Ectodermal cell (in vitro differentiated cells): ENCODE results near the gene BTBD9.

Source experiments
- H3K27ac ChIP-seq: 2 replicates; pipeline ENCODE4 v1.7.0; 2013; ENCODE audit warnings: mild to moderate bottlenecking, low read depth, low read length; ENCODE audit not compliant: insufficient read depth, poor library complexity, severe bottlenecking
- H3K27me3 ChIP-seq: 2 replicates; pipeline ENCODE4 v1.7.0; 2013; ENCODE audit warnings: mild to moderate bottlenecking, low read length; ENCODE audit not compliant: insufficient read depth, control insufficient read depth, poor library complexity, severe bottlenecking
- H3K36me3 ChIP-seq: one replicate; pipeline ENCODE4 v1.7.0; 2013; ENCODE audit warnings: low read length; ENCODE audit not compliant: control insufficient read depth, insufficient read depth
- H3K4me1 ChIP-seq: one replicate; pipeline ENCODE4 v1.7.0; 2013; ENCODE audit warnings: low read length; ENCODE audit not compliant: control insufficient read depth, insufficient read depth
- H3K4me3 ChIP-seq: 2 replicates; pipeline ENCODE4 v1.7.0; 2013; ENCODE audit warnings: low read depth, low read length, control low read depth; ENCODE audit not compliant: insufficient read depth
- H3K9me3 ChIP-seq: 2 replicates; pipeline ENCODE4 v1.7.0; 2013; ENCODE audit warnings: mild to moderate bottlenecking, low read length, moderate library complexity; ENCODE audit not compliant: control insufficient read depth
- WGBS, 2 experiments: methylation state at CpG; one replicate each; pipeline ENCODE4 v1.1.7; 2013; ENCODE audit warnings: missing lambda C conversion rate in 2 of 2; 5-methylcytosine and 5-hydroxymethylcytosine counted together

Gene BTBD9

DNA sequence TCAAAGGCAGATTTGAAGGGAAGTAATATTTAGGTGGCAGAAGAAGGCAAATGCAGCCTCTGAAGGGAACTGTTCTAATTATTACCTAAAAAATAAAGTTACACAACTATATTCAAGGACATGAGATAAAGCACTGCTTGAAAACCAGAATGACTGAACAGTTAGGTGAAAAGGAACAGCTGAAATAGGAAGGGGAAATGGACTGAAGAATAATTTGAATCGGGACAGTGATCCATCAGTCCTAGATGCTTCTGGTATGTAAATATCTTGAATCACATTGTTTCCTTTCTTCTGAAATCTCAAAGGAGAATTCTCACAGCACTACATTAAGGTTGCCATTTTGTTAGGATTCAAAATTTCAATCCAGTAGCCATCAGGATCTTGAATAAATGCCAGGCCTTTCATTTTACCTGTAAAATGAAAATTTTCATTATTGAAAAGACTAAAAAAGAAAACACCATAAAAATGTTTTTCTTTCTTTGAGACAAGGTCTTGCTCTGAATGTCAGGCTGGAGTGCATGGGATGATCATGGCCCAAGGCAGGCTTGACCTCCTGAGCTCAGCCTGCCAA is 37.3 kb upstream of the BTBD9 start:
- no peaks in the 10 kb centered on the region for H3K27me3 ChIP-seq
- no peak overlapping the region for H3K27ac ChIP-seq
- 94 to 100% methylated on average over 1 of the region's 1 CpG for WGBS, 2 experiments
- peaks cover 27% of the 10 kb centered on the region for H3K36me3 ChIP-seq
- H3K9me3 ChIP-seq: no peaks in the 10 kb centered on the region
- H3K4me3 ChIP-seq: no peak overlapping the region
- no peaks in the 10 kb centered on the region for H3K4me1 ChIP-seq

DNA sequence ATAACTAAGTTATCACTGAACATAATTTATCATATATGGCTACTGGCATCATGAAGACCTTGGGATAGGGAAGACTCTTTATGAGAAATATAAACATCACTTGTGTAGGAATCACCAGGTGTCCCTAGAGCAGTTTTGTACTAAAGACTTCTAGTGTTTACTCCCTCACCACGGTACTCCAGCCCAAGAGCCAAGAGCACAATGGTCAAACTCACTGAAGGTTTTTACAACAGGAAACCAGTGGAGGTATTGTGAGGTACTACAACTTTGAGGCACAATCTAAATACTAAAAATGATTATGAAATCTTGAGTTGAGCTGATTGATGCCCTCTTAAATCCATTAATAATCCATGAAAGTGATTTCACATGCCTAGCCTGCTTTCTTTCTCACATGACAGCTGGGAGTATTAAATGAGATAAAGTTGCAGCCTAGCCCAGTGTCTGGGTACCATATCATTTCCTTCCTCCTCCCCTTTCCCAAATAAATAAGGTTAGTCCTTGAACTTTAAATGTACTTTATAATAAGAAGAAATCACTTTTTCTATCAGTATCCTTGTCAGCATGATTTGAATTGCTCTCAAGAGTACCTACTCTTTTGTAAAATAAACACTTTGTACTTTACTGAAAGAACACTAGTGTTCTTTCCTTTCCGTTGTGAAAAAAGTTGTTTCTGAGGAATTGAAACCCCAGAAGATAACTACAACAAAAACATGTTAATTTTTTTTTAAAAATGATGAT is 36.7 kb upstream of the BTBD9 start:
- Histone ChIP-seq H3K9me3 (no peaks in the 10 kb centered on the region), H3K36me3 (peaks cover 21% of the 10 kb centered on the region), H3K27ac (no peak overlapping the region), H3K4me1 (no peaks in the 10 kb centered on the region), H3K27me3 (no peaks in the 10 kb centered on the region), H3K4me3 (no peak overlapping the region)
- 100% methylated on average over 1 of the region's 2 CpGs for WGBS, 2 experiments

DNA sequence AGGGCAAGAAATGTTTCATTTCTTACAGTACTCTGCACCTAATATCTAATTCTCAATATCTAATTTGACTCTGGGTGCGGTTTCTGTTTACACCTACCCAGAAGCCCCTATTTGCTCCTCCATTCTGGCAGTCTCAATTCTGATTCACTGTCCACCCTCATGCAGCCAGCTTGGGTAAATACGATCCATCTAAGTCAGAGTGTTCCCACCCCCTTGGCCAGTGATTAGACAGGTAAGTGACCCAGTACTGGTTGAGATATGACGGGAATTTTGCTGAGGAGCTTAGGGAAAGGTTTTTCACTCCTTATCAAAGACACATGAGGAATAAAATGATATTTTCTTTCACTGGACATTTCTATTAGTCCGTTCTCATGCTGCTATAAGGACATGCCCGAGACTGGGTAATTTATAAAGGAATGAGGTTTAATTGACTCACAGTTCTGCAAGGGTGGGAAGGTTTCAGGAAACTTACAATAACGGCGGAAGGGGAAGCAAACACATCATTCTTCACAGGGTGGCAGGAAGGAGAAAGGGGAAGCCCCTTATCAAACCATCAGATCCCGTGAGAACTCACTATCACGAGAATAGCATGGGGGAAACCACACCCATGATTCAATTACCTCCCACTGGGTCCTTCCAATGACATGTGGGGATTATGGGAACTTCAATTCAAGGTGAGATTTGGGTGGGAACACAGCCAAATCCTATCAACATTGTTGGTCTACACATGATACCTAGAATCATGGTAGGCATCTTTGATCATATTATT is 33.9 kb upstream of the BTBD9 start:
- 84 to 87% methylated on average over 9 of the region's 9 CpGs for WGBS, 2 experiments
- no peak overlapping the region for H3K27ac ChIP-seq
- H3K9me3 ChIP-seq: no peaks in the 10 kb centered on the region
- no peaks in the 10 kb centered on the region for H3K4me1 ChIP-seq
- H3K4me3 ChIP-seq: no peak overlapping the region
- peaks cover 18% of the 10 kb centered on the region for H3K36me3 ChIP-seq
- no peaks in the 10 kb centered on the region for H3K27me3 ChIP-seq

DNA sequence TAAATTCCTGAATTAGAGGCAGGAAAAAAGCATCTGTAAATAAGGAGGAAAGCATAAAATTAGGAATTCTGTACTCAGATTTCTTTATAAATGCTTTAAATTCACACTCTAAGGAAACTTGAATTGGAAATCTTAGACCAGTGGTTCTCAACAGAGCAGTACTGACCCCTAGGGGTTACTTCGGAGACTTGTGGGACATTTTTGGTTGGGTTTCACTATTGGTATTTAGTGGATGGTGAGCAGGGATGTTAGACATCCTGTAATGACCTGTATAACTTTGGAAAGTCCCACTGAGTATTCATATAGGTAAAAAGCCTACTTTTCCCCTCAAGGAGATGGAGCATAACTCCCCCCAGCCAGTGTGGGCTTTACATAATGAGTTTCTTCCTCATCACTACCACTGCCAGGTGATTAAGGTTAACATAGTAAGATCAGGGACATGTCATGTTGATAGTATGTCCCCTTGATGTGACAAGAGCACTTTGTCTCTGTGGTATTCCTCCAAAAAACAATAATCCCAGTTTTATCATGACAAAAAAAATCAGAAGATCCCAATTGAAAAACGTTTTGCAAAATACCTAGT is 32.2 kb upstream of the BTBD9 start:
- Histone ChIP-seq H3K27me3 (no peaks in the 10 kb centered on the region), H3K36me3 (peaks cover 14% of the 10 kb centered on the region)
- WGBS, 2 experiments: 0 to 4% methylated on average over 2 of the region's 2 CpGs

DNA sequence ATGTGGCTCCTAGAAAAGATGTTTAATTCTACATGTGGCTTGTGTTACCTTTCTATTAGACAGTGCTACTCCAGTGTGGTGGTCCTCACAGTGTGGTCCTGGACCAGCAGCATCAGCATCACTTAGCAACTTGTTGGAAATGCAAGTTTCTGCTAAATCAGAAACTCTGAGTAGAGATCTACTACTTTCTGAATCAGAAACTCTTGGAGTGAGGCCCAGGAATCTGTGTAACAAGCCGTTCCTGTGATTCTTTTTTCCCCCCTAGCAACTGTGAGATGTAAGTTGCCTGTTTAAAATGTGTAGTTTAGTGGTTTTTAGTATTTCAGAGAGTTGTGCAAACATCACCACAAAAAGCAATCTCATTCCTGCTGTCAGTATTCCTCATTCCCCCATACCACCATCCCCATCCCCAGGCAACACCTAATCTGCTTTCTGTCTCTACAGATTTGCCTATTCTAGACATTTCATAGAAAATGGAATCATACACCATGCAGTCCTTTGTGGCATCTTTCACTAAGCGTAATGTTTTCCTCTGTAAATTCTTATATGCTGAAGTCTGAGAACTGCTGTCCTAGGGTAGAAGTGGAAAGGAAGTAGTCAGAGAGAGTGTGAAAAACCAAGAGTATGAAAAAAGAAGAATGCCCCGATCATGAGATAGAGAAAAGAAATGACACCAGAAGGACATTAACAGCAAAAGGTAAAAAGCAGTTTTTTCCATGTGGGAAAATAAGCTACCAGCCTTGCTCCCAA is 18.9 kb upstream of the BTBD9 start:
- Histone ChIP-seq H3K4me1 (no peaks in the 10 kb centered on the region), H3K27me3 (no peaks in the 10 kb centered on the region), H3K9me3 (no peaks in the 10 kb centered on the region), H3K27ac (no peak overlapping the region), H3K36me3 (no peaks in the 10 kb centered on the region), H3K4me3 (no peak overlapping the region)
- 92 to 94% methylated on average over 3 of the region's 3 CpGs for WGBS, 2 experiments

More for the DNA sequence above, 32.2 kb upstream of the BTBD9 start:
- Histone ChIP-seq H3K9me3 (no peaks in the 10 kb centered on the region), H3K27ac (no peak overlapping the region), H3K4me3 (no peak overlapping the region), H3K4me1 (no peaks in the 10 kb centered on the region)

DNA sequence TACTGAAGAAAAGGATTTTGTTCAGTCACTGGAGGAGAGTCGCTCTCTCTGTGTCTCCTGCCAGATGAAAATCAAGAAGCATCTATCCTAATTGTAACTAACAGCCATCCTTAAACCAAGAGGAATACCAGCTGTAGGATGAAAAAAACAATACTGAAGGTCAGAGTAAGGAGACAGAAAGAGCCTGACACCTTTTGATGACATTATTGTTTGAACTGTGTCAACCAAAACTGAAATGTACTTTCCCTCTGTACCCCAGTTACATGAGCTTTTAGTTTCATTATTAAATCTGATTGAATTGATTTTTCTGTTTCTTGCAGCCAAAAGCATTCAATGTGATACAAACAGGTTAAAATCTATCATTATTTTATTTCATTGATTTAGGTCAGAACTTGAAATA is 17.2 kb upstream of the BTBD9 start:
- Histone ChIP-seq H3K4me3 (no peak overlapping the region), H3K4me1 (no peaks in the 10 kb centered on the region), H3K9me3 (no peaks in the 10 kb centered on the region), H3K27ac (no peak overlapping the region), H3K27me3 (no peaks in the 10 kb centered on the region), H3K36me3 (no peaks in the 10 kb centered on the region)
- WGBS, 2 experiments: 80 to 92% methylated on average over 1 of the region's 1 CpG

DNA sequence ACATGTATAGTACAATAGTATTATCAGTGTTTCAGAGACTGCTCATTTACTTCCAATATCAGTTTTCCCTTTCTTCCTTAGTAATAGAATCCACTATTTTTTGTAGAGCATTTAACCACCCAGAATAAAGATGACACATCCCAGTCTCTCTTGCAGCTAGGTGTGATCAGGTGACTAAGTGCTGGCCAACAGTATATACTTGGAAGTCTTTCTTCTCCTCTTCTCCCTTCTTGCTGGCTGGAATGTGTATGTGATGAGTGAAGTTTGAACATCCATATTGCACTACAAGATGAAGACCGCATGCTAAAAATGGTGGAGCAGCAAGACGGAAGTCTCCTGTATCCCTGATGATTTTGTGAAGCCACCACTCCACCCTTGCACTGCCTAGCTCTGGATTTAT is 14.5 kb upstream of the BTBD9 start:
- no peak overlapping the region for H3K27ac ChIP-seq
- H3K9me3 ChIP-seq: no peaks in the 10 kb centered on the region
- 97% methylated on average over 2 of the region's 2 CpGs for WGBS, 2 experiments
- H3K4me1 ChIP-seq: no peaks in the 10 kb centered on the region
- H3K36me3 ChIP-seq: no peaks in the 10 kb centered on the region
- H3K27me3 ChIP-seq: no peaks in the 10 kb centered on the region
- no peak overlapping the region for H3K4me3 ChIP-seq

DNA sequence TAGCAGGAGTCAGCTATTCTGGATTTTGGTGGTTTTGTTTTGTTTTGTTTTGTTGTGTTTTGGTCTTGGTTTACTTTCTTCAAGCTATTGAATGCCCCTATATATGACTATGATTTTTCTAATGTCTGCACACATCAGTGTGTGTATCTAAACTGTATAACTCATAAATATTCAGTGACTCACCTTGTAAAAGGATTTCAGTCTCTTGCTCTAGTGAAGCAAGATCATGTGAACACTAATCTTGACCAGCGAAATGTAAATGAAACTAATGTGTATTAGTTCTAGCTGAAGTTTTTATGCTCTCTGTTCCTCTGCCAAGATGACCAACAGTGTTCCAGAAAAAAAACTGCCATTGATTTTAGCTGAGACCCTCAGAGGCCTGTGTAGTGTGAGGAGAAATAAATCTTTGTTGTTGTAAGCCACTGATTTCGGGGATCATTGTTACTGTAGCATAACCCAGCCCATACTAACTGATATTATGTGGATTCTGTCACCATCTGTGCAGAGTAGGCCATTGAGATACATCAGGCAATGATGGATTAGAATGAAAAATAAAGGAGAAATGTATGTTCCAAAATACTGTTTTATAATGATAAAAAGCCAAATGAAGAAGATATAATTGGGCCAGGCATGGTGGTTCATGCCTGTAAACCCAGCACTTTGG is 11.5 kb upstream of the BTBD9 start:
- H3K27me3 ChIP-seq: no peaks in the 10 kb centered on the region
- 88 to 99% methylated on average over 2 of the region's 2 CpGs for WGBS, 2 experiments
- H3K9me3 ChIP-seq: no peaks in the 10 kb centered on the region
- H3K36me3 ChIP-seq: no peaks in the 10 kb centered on the region
- no peak overlapping the region for H3K4me3 ChIP-seq
- no peaks in the 10 kb centered on the region for H3K4me1 ChIP-seq
- H3K27ac ChIP-seq: no peak overlapping the region

DNA sequence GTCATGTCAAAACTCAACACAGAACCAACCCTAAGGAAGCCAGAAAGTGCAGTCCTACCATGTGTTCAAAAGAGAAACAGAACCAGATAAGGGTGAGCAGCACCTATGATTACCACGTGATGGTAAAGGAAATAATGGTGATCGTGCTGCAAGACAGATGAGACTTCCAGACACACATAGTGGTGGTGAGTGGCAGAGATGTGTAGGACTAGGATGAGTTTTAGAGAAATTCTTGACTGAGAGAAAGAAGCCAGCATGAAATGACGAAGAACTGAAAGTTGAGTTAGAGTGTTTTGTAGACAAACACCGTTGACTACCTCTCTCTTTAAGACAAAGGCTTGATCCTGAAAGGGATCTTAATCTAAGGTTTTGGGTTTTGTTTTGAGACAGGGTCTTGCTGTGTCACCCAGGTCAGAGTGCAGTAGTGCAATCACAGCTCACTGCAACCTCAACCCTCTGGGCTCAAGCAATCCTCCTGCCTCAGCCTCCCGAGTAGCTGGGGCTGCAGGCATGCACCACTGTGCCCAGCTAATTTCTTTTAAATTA is 10.6 kb upstream of the BTBD9 start:
- Histone ChIP-seq H3K9me3 (no peaks in the 10 kb centered on the region), H3K27ac (no peak overlapping the region), H3K4me1 (no peaks in the 10 kb centered on the region), H3K36me3 (no peaks in the 10 kb centered on the region), H3K4me3 (no peak overlapping the region), H3K27me3 (no peaks in the 10 kb centered on the region)
- 93 to 97% methylated on average over 5 of the region's 5 CpGs for WGBS, 2 experiments
